Astrocyte (in vitro differentiated cells and primary cell): ENCODE results near the gene GPBP1L1. TPM values are rescaled to one million over a fixed set of nuclear protein-coding genes. Genes with fewer than 3 reads are reported as not detected.

Experiments used
- DNase-seq: peaks from one replicate; pipeline ENCODE4 v3.0.0-alpha.2; 2010; ENCODE audit warnings: low read depth
- FAIRE-seq: peaks from 2 replicates; lab custom pipeline; 2011; peaks lifted over from hg19 to GRCh38; lab: Jason Lieb, UNC
- H2AFZ ChIP-seq: 2 replicates; pipeline ENCODE4 v1.6.0; 2012; ENCODE audit warnings: low read depth, low read length, inconsistent platforms
- H3K27ac ChIP-seq: 2 replicates; pipeline ENCODE4 v1.5.1; 2011; ENCODE audit warnings: low read depth, low read length, inconsistent platforms
- H3K27me3 ChIP-seq: 2 replicates; pipeline ENCODE4 v1.6.0; 2011; ENCODE audit warnings: low read length, inconsistent platforms; ENCODE audit not compliant: insufficient read depth
- H3K36me3 ChIP-seq: 2 replicates; pipeline ENCODE4 v1.5.1; 2011; ENCODE audit warnings: low read length, inconsistent platforms; ENCODE audit not compliant: insufficient read depth
- H3K4me1 ChIP-seq: 2 replicates; pipeline ENCODE4 v1.5.1; 2011; ENCODE audit warnings: low read length, inconsistent platforms; ENCODE audit not compliant: insufficient read depth
- H3K4me2 ChIP-seq: 2 replicates; pipeline ENCODE4 v1.6.0; 2012; ENCODE audit warnings: low read length, inconsistent platforms
- H3K4me3 ChIP-seq: 2 replicates; pipeline ENCODE4 v1.5.1; 2011; ENCODE audit warnings: low read depth, mild to moderate bottlenecking, low read length, inconsistent platforms; ENCODE audit not compliant: insufficient read depth
- H3K79me2 ChIP-seq: 2 replicates; pipeline ENCODE4 v1.6.0; 2012; ENCODE audit warnings: mild to moderate bottlenecking, low read length, inconsistent platforms; ENCODE audit not compliant: insufficient read depth
- H3K9ac ChIP-seq: 2 replicates; pipeline ENCODE4 v1.6.0; 2012; ENCODE audit warnings: mild to moderate bottlenecking, low read length, inconsistent platforms
- H3K9me3 ChIP-seq: 2 replicates; pipeline ENCODE4 v1.5.1; 2012; ENCODE audit warnings: low read depth, mild to moderate bottlenecking, low read length, inconsistent platforms; ENCODE audit not compliant: insufficient read depth
- H4K20me1 ChIP-seq: 2 replicates; pipeline ENCODE4 v1.6.0; 2012; ENCODE audit warnings: low read length, inconsistent platforms; ENCODE audit not compliant: insufficient read depth
- H3K27ac Mint-ChIP-seq: one replicate; pipeline ENCODE4 v1.8.0; 2021; ENCODE audit warnings: mild to moderate bottlenecking, mixed read lengths; ENCODE audit not compliant: unreplicated experiment
- H3K27me3 Mint-ChIP-seq: one replicate; pipeline ENCODE4 v1.8.0; 2021; ENCODE audit warnings: low read depth, mixed read lengths; ENCODE audit not compliant: unreplicated experiment
- H3K36me3 Mint-ChIP-seq: one replicate; pipeline ENCODE4 v1.8.0; 2021; ENCODE audit warnings: low read depth, mixed read lengths; ENCODE audit not compliant: unreplicated experiment
- H3K4me1 Mint-ChIP-seq: one replicate; pipeline ENCODE4 v1.8.0; 2021; ENCODE audit warnings: low read depth, mixed read lengths; ENCODE audit not compliant: unreplicated experiment
- H3K4me3 Mint-ChIP-seq: one replicate; pipeline ENCODE4 v1.8.0; 2021; ENCODE audit warnings: mild to moderate bottlenecking, moderate library complexity, mixed read lengths; ENCODE audit not compliant: unreplicated experiment
- H3K9me3 Mint-ChIP-seq: one replicate; pipeline ENCODE4 v1.8.0; 2021; ENCODE audit warnings: mild to moderate bottlenecking, mixed read lengths; ENCODE audit not compliant: unreplicated experiment
- EZH2 ChIP-seq: IDR thresholded peaks from 2 replicates; pipeline ENCODE4 v1.6.1; 2012; ENCODE audit warnings: mild to moderate bottlenecking, low read length, inconsistent platforms; ENCODE audit not compliant: insufficient read depth
- total RNA-seq: library from RNA; stranded (reverse); gene quantifications from 2 replicates; pipeline ENCODE4 v1.2.1, GENCODE V29; 2021
- TF ChIP-seq, protein P1 (sequence below): IDR thresholded peaks from 2 replicates; pipeline ENCODE4 v1.5.1; 2011; ENCODE audit warnings: low read depth, mild to moderate bottlenecking, inconsistent platforms, low read length, moderate library complexity; ENCODE audit not compliant: insufficient read depth

Gene GPBP1L1
- total RNA-seq, 1 donor from 2014 or later: 116 TPM

DNA sequence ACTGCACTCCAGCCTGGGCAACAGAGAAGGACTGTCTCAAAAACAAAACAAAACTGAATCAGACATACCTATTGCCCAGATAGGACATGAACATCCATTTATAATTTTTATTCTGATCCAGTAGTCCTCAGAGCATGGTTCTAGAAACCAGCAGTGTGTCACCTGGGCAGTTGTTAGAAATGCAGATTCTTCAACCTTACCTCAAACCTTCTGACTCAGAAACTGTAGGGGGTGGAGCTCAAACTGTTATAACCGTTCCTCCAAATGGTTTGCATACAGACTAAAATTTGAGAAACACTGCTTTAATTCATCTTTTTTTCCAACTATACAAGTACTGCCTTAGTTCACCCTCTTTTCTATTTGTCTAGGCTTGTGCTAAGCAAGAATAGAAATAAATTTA lies 96.5 kb downstream of the GPBP1L1 start:
- Histone ChIP-seq H3K4me3 (no peak overlapping the region), H3K9me3 (no peaks in the 10 kb centered on the region), H2AFZ (no peak overlapping the region), H3K79me2 (peaks cover 95% of the 10 kb centered on the region), H3K36me3 (peaks cover 8% of the 10 kb centered on the region), H3K27me3 (no peaks in the 10 kb centered on the region), H3K27ac (peak overlapping the region; percentile 61), H3K4me2 (peak overlapping the region; percentile 69), H4K20me1 (peaks cover 62% of the 10 kb centered on the region), H3K9ac (no peak overlapping the region), H3K4me1 (peaks cover 14% of the 10 kb centered on the region)
- Mint-ChIP-seq H3K9me3 (no peaks in the 10 kb centered on the region), H3K27me3 (no peaks in the 10 kb centered on the region), H3K36me3 (peaks cover 5% of the 10 kb centered on the region), H3K4me3 (no peak overlapping the region), H3K27ac (no peak overlapping the region), H3K4me1 (peaks cover 8% of the 10 kb centered on the region)
- FAIRE-seq (no peak), DNase-seq (no peak)
- TF ChIP-seq, protein P1, sequence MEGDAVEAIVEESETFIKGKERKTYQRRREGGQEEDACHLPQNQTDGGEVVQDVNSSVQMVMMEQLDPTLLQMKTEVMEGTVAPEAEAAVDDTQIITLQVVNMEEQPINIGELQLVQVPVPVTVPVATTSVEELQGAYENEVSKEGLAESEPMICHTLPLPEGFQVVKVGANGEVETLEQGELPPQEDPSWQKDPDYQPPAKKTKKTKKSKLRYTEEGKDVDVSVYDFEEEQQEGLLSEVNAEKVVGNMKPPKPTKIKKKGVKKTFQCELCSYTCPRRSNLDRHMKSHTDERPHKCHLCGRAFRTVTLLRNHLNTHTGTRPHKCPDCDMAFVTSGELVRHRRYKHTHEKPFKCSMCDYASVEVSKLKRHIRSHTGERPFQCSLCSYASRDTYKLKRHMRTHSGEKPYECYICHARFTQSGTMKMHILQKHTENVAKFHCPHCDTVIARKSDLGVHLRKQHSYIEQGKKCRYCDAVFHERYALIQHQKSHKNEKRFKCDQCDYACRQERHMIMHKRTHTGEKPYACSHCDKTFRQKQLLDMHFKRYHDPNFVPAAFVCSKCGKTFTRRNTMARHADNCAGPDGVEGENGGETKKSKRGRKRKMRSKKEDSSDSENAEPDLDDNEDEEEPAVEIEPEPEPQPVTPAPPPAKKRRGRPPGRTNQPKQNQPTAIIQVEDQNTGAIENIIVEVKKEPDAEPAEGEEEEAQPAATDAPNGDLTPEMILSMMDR: no peak
- no peak for TF ChIP-seq EZH2

GRCh38 chr1:45586769-45587168 lies 99.6 kb downstream of the GPBP1L1 start:
- H3K79me2 ChIP-seq: peaks cover 75% of the 10 kb centered on the region
- H3K36me3 ChIP-seq: peaks cover 2% of the 10 kb centered on the region
- no peak overlapping the region for H2AFZ ChIP-seq
- H3K27me3 ChIP-seq: no peaks in the 10 kb centered on the region
- Mint-ChIP-seq H3K27ac (no peak overlapping the region), H3K9me3 (peaks cover 2% of the 10 kb centered on the region), H3K27me3 (no peaks in the 10 kb centered on the region), H3K4me1 (peaks cover 9% of the 10 kb centered on the region), H3K36me3 (no peaks in the 10 kb centered on the region), H3K4me3 (no peak overlapping the region)
- peak overlapping the region; percentile 100 for H3K4me2 ChIP-seq
- H3K27ac ChIP-seq: no peak overlapping the region
- H4K20me1 ChIP-seq: peaks cover 56% of the 10 kb centered on the region
- TF ChIP-seq EZH2: no peak
- TF ChIP-seq, protein P1: no peak
- H3K4me1 ChIP-seq: peaks cover 14% of the 10 kb centered on the region
- FAIRE-seq: no peak
- H3K9me3 ChIP-seq: no peaks in the 10 kb centered on the region
- peak overlapping the region; percentile 56 for H3K9ac ChIP-seq
- H3K4me3 ChIP-seq: peak overlapping the region; percentile 36
- DNase-seq: no peak

GRCh38 chr1:45585496-45586075 lies 100.7 kb downstream of the GPBP1L1 start:
- H3K9ac ChIP-seq: peak overlapping the region; percentile 98
- H3K4me3 Mint-ChIP-seq: peak overlapping the region; percentile 99
- peaks cover 9% of the 10 kb centered on the region for H3K4me1 Mint-ChIP-seq
- TF ChIP-seq EZH2: no peak
- TF ChIP-seq, protein P1: no peak
- no peaks in the 10 kb centered on the region for H3K36me3 ChIP-seq
- no peaks in the 10 kb centered on the region for H3K9me3 ChIP-seq
- H3K27me3 Mint-ChIP-seq: no peaks in the 10 kb centered on the region
- peak overlapping the region; percentile 77 for H3K27ac Mint-ChIP-seq
- H3K27ac ChIP-seq: peak overlapping the region; percentile 95
- H3K9me3 Mint-ChIP-seq: peaks cover 2% of the 10 kb centered on the region
- H3K36me3 Mint-ChIP-seq: no peaks in the 10 kb centered on the region
- H4K20me1 ChIP-seq: peaks cover 49% of the 10 kb centered on the region
- DNase-seq: no peak
- no peak for FAIRE-seq
- no peak overlapping the region for H2AFZ ChIP-seq
- H3K27me3 ChIP-seq: no peaks in the 10 kb centered on the region
- H3K4me3 ChIP-seq: peak overlapping the region; percentile 98
- peaks cover 14% of the 10 kb centered on the region for H3K4me1 ChIP-seq
- H3K4me2 ChIP-seq: peak overlapping the region; percentile 100
- peaks cover 63% of the 10 kb centered on the region for H3K79me2 ChIP-seq
